ENCODE measurements around the gene MLN.

The MLN gene

GRCh38 chr6:33849500-33850075, 45.8 kb upstream of the MLN start:
- Mint-ChIP-seq H3K4me1 (peaks cover 36% of the 10 kb centered on the region), H3K36me3 (ENCODE audit: low read depth) (no peaks in the 10 kb centered on the region), H3K27me3 (ENCODE audit: low read depth) (peaks cover 23% of the 10 kb centered on the region), H3K9me3 (no peaks in the 10 kb centered on the region), H3K4me3 (no peak overlapping the region), H3K27ac (peak overlapping the region in 2 of 3 experiments; percentile 77 to 78)
- TF ChIP-seq CTCF (IDR thresholded peaks at IDR 0.05; ENCODE audit: unreplicated experiment in 3 of 3), result no peak

- H3K4me1 Mint-ChIP-seq, result peaks cover 39% of the 10 kb centered on the region
- H3K9me3 Mint-ChIP-seq, result no peaks in the 10 kb centered on the region
- H3K36me3 Mint-ChIP-seq (ENCODE audit: low read depth), result no peaks in the 10 kb centered on the region
Measured at GRCh38 chr6:33848484-33848883, 44.7 kb upstream of the MLN start.

GRCh38 chr6:33847867-33848266, 44.1 kb upstream of the MLN start:
- no peak for TF ChIP-seq CTCF (IDR thresholded peaks at IDR 0.05; ENCODE audit: unreplicated experiment in 3 of 3)
- Mint-ChIP-seq H3K4me1 (peaks cover 45% of the 10 kb centered on the region), H3K27ac (peak overlapping the region; percentile 42 to 78 (median 62)), H3K27me3 (ENCODE audit: low read depth) (peaks cover 17% of the 10 kb centered on the region), H3K9me3 (no peaks in the 10 kb centered on the region), H3K4me3 (no peak overlapping the region), H3K36me3 (ENCODE audit: low read depth) (no peaks in the 10 kb centered on the region)

More at GRCh38 chr6:33848484-33848883, 44.7 kb upstream of the MLN start:
- Mint-ChIP-seq H3K27ac (peak overlapping the region; percentile 42 to 78 (median 62)), H3K27me3 (ENCODE audit: low read depth) (peaks cover 18% of the 10 kb centered on the region), H3K4me3 (no peak overlapping the region)
- TF ChIP-seq CTCF (IDR thresholded peaks at IDR 0.05; ENCODE audit: unreplicated experiment in 3 of 3), result no peak

GRCh38 chr6:33847078-33847477, 43.3 kb upstream of the MLN start:
- no peak for TF ChIP-seq CTCF (IDR thresholded peaks at IDR 0.05; ENCODE audit: unreplicated experiment in 3 of 3)
- H3K4me3 Mint-ChIP-seq, result no peak overlapping the region
- H3K9me3 Mint-ChIP-seq, result no peaks in the 10 kb centered on the region
- H3K4me1 Mint-ChIP-seq, result peaks cover 47% of the 10 kb centered on the region
- H3K36me3 Mint-ChIP-seq (ENCODE audit: low read depth), result no peaks in the 10 kb centered on the region
- H3K27ac Mint-ChIP-seq, result peak overlapping the region in 2 of 3 experiments; percentile 5 to 53
- H3K27me3 Mint-ChIP-seq (ENCODE audit: low read depth), result peaks cover 13% of the 10 kb centered on the region

GRCh38 chr6:33846226-33846625, 42.4 kb upstream of the MLN start:
- H3K27me3 Mint-ChIP-seq (ENCODE audit: low read depth), result peaks cover 13% of the 10 kb centered on the region
- H3K27ac Mint-ChIP-seq, result no peak overlapping the region
- peaks cover 49% of the 10 kb centered on the region for H3K4me1 Mint-ChIP-seq
- no peaks in the 10 kb centered on the region for H3K9me3 Mint-ChIP-seq
- no peak for TF ChIP-seq CTCF (IDR thresholded peaks at IDR 0.05; ENCODE audit: unreplicated experiment in 3 of 3)
- no peaks in the 10 kb centered on the region for H3K36me3 Mint-ChIP-seq (ENCODE audit: low read depth)
- H3K4me3 Mint-ChIP-seq, result no peak overlapping the region
